Activated CD4-positive, alpha-beta T cell treated with anti-CD3 and anti-CD28 coated beads, Interleukin-2, amount 10 ng/mL, durations not matched to agents 24 days and 14 days (primary cell): ENCODE results near the gene INTS4. TPM values are rescaled to one million over a fixed set of nuclear protein-coding genes. Genes with fewer than 3 reads are reported as not detected.
"Not testable (repeated sequence)": the region's sequence is repeated elsewhere in the genome, so short reads cannot be mapped to it uniquely, and the experiment has no call there.

Experiments used
- DNase-seq: peaks from one replicate; pipeline ENCODE4 v3.0.0; 2022
- H3K27ac Mint-ChIP-seq: one replicate; pipeline ENCODE4 v1.8.0; 2022; ENCODE audit warnings: mild to moderate bottlenecking, mixed read lengths
- H3K27me3 Mint-ChIP-seq: one replicate; pipeline ENCODE4 v1.8.0; 2022; ENCODE audit warnings: mixed read lengths
- H3K36me3 Mint-ChIP-seq: one replicate; pipeline ENCODE4 v1.8.0; 2022; ENCODE audit warnings: low read depth, mild to moderate bottlenecking, mixed read lengths
- H3K4me1 Mint-ChIP-seq: one replicate; pipeline ENCODE4 v1.8.0; 2021; ENCODE audit warnings: mixed read lengths
- H3K4me3 Mint-ChIP-seq: one replicate; pipeline ENCODE4 v1.8.0; 2022; ENCODE audit warnings: mild to moderate bottlenecking, moderate library complexity, mixed read lengths
- H3K9me3 Mint-ChIP-seq: one replicate; pipeline ENCODE4 v1.8.0; 2021; ENCODE audit warnings: mixed read lengths
- intact Hi-C: fragments of 100-400 bp; cut with micrococcal nuclease; formaldehyde crosslinking; loops from one replicate; pipeline ENCODE4 v1.15.1; 2023
- total RNA-seq: library from RNA; stranded (reverse); gene quantifications from 2 replicates; pipeline ENCODE4 v1.2.3, GENCODE V29; 2022

INTS4 gene
- total RNA-seq, 1 donor from 2014 or later: 60.0 TPM

GRCh38 chr11:77871855-77872254 is 122.6 kb downstream of the INTS4 start:
- no peak for DNase-seq
- Mint-ChIP-seq H3K27ac (no peak overlapping the region), H3K27me3 (no peaks in the 10 kb centered on the region), H3K4me1 (no peaks in the 10 kb centered on the region), H3K4me3 (no peak overlapping the region), H3K36me3 (peaks cover 10% of the 10 kb centered on the region), H3K9me3 (no peaks in the 10 kb centered on the region)
- intact Hi-C loops: no loop called here

GRCh38 chr11:77868744-77869143 is 125.7 kb downstream of the INTS4 start:
- no peaks in the 10 kb centered on the region for H3K9me3 Mint-ChIP-seq
- no peaks in the 10 kb centered on the region for H3K27me3 Mint-ChIP-seq
- no peak overlapping the region for H3K27ac Mint-ChIP-seq
- H3K36me3 Mint-ChIP-seq: peaks cover 6% of the 10 kb centered on the region
- H3K4me1 Mint-ChIP-seq: no peaks in the 10 kb centered on the region
- no peak overlapping the region for H3K4me3 Mint-ChIP-seq
- DNase-seq: no peak
- intact Hi-C loops: no loop called here

GRCh38 chr11:77866336-77866735 is 128.1 kb downstream of the INTS4 start:
- intact Hi-C loops: no loop called here
- no peak overlapping the region for H3K27ac Mint-ChIP-seq

GRCh38 chr11:77865805-77866204 is 128.7 kb downstream of the INTS4 start:
- no peak for DNase-seq
- H3K27ac Mint-ChIP-seq: no peak overlapping the region
- intact Hi-C loops: no loop called here

More at GRCh38 chr11:77866336-77866735, 128.1 kb downstream of the INTS4 start:
- no peaks in the 10 kb centered on the region for H3K9me3 Mint-ChIP-seq
- DNase-seq: no peak
- no peaks in the 10 kb centered on the region for H3K4me1 Mint-ChIP-seq
- H3K27me3 Mint-ChIP-seq: no peaks in the 10 kb centered on the region
- no peak overlapping the region for H3K4me3 Mint-ChIP-seq
- H3K36me3 Mint-ChIP-seq: peaks cover 6% of the 10 kb centered on the region

GRCh38 chr11:77861444-77861843 is 133.0 kb downstream of the INTS4 start:
- intact Hi-C loops, H3K36me3 Mint-ChIP-seq, DNase-seq, H3K4me3 Mint-ChIP-seq, H3K27ac Mint-ChIP-seq, H3K27me3 Mint-ChIP-seq, H3K9me3 Mint-ChIP-seq, H3K4me1 Mint-ChIP-seq: not testable (repeated sequence)

More at GRCh38 chr11:77865805-77866204, 128.7 kb downstream of the INTS4 start:
- Mint-ChIP-seq H3K4me1 (no peaks in the 10 kb centered on the region), H3K4me3 (no peak overlapping the region), H3K27me3 (no peaks in the 10 kb centered on the region), H3K36me3 (peaks cover 6% of the 10 kb centered on the region), H3K9me3 (no peaks in the 10 kb centered on the region)

GRCh38 chr11:77857906-77858457 is 136.5 kb downstream of the INTS4 start:
- DNase-seq, H3K27me3 Mint-ChIP-seq, H3K9me3 Mint-ChIP-seq, intact Hi-C loops, H3K27ac Mint-ChIP-seq, H3K4me3 Mint-ChIP-seq, H3K4me1 Mint-ChIP-seq: not testable (repeated sequence)
- H3K36me3 Mint-ChIP-seq: peaks cover 27% of the 10 kb centered on the region

GRCh38 chr11:77854838-77855237 is 139.6 kb downstream of the INTS4 start:
- Mint-ChIP-seq H3K36me3 (peaks cover 30% of the 10 kb centered on the region), H3K9me3 (peaks cover 5% of the 10 kb centered on the region), H3K27ac (no peak overlapping the region), H3K4me3 (no peak overlapping the region), H3K27me3 (no peaks in the 10 kb centered on the region), H3K4me1 (no peaks in the 10 kb centered on the region)
- intact Hi-C loops: no loop called here
- no peak for DNase-seq

GRCh38 chr11:77851503-77851902 is 143.0 kb downstream of the INTS4 start:
- Mint-ChIP-seq H3K4me1 (no peaks in the 10 kb centered on the region), H3K36me3 (peaks cover 31% of the 10 kb centered on the region), H3K9me3 (peaks cover 5% of the 10 kb centered on the region), H3K27ac (no peak overlapping the region), H3K27me3 (no peaks in the 10 kb centered on the region), H3K4me3 (no peak overlapping the region)
- intact Hi-C loops: no loop called here
- no peak for DNase-seq

GRCh38 chr11:77843700-77844099 is 150.8 kb downstream of the INTS4 start:
- H3K27ac Mint-ChIP-seq, H3K27me3 Mint-ChIP-seq, H3K4me1 Mint-ChIP-seq, intact Hi-C loops, H3K4me3 Mint-ChIP-seq, DNase-seq: not testable (repeated sequence)
- H3K9me3 Mint-ChIP-seq: peaks cover 19% of the 10 kb centered on the region
- peaks cover 20% of the 10 kb centered on the region for H3K36me3 Mint-ChIP-seq

GRCh38 chr11:77842441-77843121 is 151.9 kb downstream of the INTS4 start:
- no peaks in the 10 kb centered on the region for H3K4me1 Mint-ChIP-seq
- no peak for DNase-seq
- intact Hi-C loops: no loop called here
- H3K27ac Mint-ChIP-seq: no peak overlapping the region
- peaks cover 19% of the 10 kb centered on the region for H3K9me3 Mint-ChIP-seq
- H3K36me3 Mint-ChIP-seq: peaks cover 19% of the 10 kb centered on the region
- no peaks in the 10 kb centered on the region for H3K27me3 Mint-ChIP-seq
- no peak overlapping the region for H3K4me3 Mint-ChIP-seq

GRCh38 chr11:77833302-77833701 is 161.2 kb downstream of the INTS4 start:
- Mint-ChIP-seq H3K9me3 (no peaks in the 10 kb centered on the region), H3K4me3 (no peak overlapping the region), H3K4me1 (no peaks in the 10 kb centered on the region), H3K36me3 (no peaks in the 10 kb centered on the region), H3K27me3 (no peaks in the 10 kb centered on the region), H3K27ac (no peak overlapping the region)
- intact Hi-C loops: no loop called here
- no peak for DNase-seq

- Mint-ChIP-seq H3K4me3 (no peak overlapping the region), H3K27ac (no peak overlapping the region), H3K27me3 (no peaks in the 10 kb centered on the region), H3K4me1 (no peaks in the 10 kb centered on the region), H3K9me3 (no peaks in the 10 kb centered on the region), H3K36me3 (no peaks in the 10 kb centered on the region)
- DNase-seq: no peak
- intact Hi-C loops: no loop called here
These were observed 165.5 kb downstream of the INTS4 start for GRCh38 chr11:77828926-77829325.
